Measurements from ENCODE around the gene CCNK.
A peak's percentile ranks its signal among the peaks of the same experiment; 100 is the strongest.

The CCNK gene

DNA sequence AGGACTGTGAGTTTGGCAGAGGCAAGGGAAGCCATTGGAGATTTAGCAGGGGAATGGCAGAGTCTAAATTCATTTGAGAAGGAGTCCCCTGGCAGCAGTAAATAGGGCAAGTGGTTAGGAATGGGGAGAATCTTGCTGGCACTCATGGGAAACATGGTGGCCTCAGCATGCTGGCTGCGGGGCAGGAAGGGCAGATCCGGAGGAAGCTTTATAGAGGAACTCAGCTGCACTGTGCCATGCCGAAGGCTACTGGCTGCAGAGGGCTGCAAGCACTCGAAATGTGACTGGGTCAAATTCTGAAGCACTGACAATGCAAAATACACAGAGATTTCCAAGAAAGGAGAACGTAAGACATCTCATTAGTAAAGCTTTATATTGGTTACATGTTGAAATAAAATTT is 23.9 kb downstream of the CCNK start:
- no peak overlapping the region for H3K4me3 ChIP-seq
- H3K4me1 ChIP-seq: no peaks in the 10 kb centered on the region
- TF ChIP-seq Cebpa-rat (IDR thresholded peaks at IDR 0.05): no peak
- no peak overlapping the region for H3K9ac ChIP-seq
- peaks cover 98 to 100% (median 99%) of the 10 kb centered on the region in 11 experiments for H3K36me3 ChIP-seq
- H3K9me3 ChIP-seq (replicated peaks in 1 of 11): no peaks in the 10 kb centered on the region
- no peaks in the 10 kb centered on the region for H3K27me3 ChIP-seq
- no peak overlapping the region for H3K4me2 ChIP-seq
- H4K20me1 ChIP-seq: peaks cover 12 to 70% (median 41%) of the 10 kb centered on the region in 11 experiments; a peak in 20 of 22 replicates
- H3K27ac ChIP-seq: no peak overlapping the region

DNA sequence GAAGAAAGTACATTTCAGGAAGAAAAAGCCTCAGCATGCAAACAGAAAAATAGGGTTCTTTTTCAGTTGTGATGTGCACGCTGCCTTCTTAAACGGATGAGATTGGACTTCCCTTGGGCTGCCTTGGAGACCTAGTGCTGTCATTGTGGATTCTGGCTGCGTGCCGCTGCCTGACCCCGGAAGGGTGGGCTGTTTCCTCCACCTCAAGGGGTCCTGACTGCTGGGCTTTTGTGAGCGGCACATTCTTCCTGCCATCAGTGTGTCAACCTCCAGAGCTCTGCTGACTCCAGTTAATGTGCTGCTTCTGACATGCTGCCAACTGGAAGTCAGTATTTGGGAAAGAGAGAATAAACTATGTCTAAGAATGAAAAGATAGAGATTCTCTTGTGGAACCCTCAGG is 25.1 kb downstream of the CCNK start:
- no peak overlapping the region for H3K27ac ChIP-seq
- peaks cover 88 to 95% (median 95%) of the 10 kb centered on the region in 11 experiments for H3K36me3 ChIP-seq
- H3K4me2 ChIP-seq: no peak overlapping the region
- peaks cover 0 to 8% (median 7%) of the 10 kb centered on the region in 10 experiments; a peak in 13 of 20 replicates for H3K4me1 ChIP-seq
- no peak overlapping the region for H3K9ac ChIP-seq
- no peak for TF ChIP-seq Cebpa-rat (IDR thresholded peaks at IDR 0.05)
- H4K20me1 ChIP-seq: peaks cover 15 to 73% (median 46%) of the 10 kb centered on the region in 11 experiments; a peak in 21 of 22 replicates
- no peaks in the 10 kb centered on the region for H3K9me3 ChIP-seq (replicated peaks in 1 of 11)
- no peaks in the 10 kb centered on the region for H3K27me3 ChIP-seq
- no peak overlapping the region for H3K4me3 ChIP-seq

DNA sequence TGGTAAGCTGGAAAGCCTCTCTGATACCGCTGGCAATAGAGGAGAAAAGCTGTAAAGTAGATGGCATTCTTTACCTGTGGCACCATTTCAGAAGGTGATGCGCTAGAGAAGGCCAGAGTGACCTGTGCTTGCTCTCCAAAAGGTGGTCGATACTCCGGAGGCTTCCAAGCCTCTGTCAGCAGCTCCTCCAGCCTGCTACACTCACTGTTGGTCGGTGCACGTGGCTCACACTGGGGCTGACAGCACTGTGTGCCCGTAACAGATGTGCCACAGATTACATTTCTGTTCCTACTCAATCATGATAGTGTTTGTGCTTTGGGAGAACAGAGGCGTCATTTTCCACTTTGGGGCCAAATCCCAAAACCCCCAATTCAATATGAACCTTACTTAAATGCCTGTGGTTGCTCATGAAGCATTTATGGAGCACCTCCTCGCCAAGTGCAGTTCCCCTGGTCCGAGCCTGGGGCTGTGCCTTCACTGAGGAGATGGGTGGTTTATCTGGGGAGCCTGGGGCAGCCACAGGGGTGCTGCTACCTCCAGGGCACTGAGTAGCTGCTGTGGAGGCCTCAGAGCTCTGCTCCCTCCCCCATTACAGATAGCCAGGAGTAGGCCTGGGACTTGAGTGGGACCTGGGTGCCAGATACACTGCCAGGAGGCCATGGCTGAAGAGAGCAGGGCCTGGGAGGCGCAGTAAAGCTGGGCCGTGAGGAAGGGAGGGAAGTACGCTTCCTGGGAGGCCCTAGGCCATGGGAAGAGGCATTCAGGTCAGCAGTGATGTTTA is 26.8 kb downstream of the CCNK start:
- H4K20me1 ChIP-seq: peaks cover 21 to 87% (median 57%) of the 10 kb centered on the region in 11 experiments; a peak in 21 of 22 replicates
- no peak overlapping the region for H3K4me2 ChIP-seq
- TF ChIP-seq Cebpa-rat (IDR thresholded peaks at IDR 0.05): no peak
- H3K9ac ChIP-seq: 0 out of 22 replicates have a peak overlapping the region, but pooled peaks of 1 of the 11 experiments have one; percentile 23
- no peak overlapping the region; a peak in 1 of 22 replicates for H3K27ac ChIP-seq
- peaks cover 0 to 24% (median 15%) of the 10 kb centered on the region in 10 experiments; a peak in 16 of 20 replicates for H3K4me1 ChIP-seq
- H3K4me3 ChIP-seq: no peak overlapping the region
- H3K27me3 ChIP-seq: no peaks in the 10 kb centered on the region
- no peaks in the 10 kb centered on the region for H3K9me3 ChIP-seq (replicated peaks in 1 of 11)
- peaks cover 86 to 95% (median 94%) of the 10 kb centered on the region in 11 experiments for H3K36me3 ChIP-seq

DNA sequence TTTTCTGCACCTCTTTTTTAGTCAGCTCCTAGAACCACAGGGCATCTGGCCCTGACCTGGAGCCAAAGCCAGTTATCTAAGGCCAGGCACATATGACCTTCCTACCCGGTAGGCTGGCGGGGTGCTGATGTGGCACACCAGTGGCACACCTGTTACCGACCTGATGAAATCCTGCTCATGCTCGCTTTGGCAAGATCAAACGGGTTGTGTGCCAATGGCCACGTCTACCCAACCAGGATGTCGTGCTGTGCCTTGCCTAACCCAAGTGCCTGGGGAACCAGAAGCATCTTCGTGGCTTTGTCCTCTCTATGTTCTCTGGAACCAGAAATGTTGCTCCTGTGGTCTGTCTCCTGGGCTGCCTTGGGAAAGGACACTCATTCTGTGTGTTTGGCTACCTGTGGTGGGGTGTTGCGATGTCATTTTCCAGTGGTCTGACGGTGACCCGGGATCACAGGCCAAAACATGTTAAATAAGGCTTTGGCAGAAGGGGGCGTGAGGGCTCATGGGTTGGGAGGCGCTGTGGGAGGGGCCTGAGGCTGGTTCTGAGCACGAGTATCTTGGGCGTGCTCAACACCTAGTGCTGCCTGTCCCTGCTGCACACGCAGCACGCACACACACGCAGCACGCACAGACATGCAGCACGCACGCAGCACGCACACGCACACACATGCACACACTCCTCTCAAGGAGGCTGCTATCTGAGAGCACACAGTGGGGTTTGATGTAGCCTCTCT is 27.9 kb downstream of the CCNK start:
- Histone ChIP-seq H4K20me1 (peaks cover 21 to 93% (median 64%) of the 10 kb centered on the region in 11 experiments; a peak in 21 of 22 replicates), H3K36me3 (peaks cover 85 to 95% (median 90%) of the 10 kb centered on the region in 11 experiments), H3K4me3 (no peak overlapping the region), H3K9me3 (replicated peaks in 1 of 11) (no peaks in the 10 kb centered on the region), H3K27ac (no peak overlapping the region; a peak in 1 of 22 replicates), H3K4me1 (peaks cover 9 to 34% (median 22%) of the 10 kb centered on the region in 10 experiments; a peak in 19 of 20 replicates), H3K9ac (no peak overlapping the region), H3K27me3 (no peaks in the 10 kb centered on the region), H3K4me2 (no peak overlapping the region)
- no peak for TF ChIP-seq Cebpa-rat (IDR thresholded peaks at IDR 0.05)

DNA sequence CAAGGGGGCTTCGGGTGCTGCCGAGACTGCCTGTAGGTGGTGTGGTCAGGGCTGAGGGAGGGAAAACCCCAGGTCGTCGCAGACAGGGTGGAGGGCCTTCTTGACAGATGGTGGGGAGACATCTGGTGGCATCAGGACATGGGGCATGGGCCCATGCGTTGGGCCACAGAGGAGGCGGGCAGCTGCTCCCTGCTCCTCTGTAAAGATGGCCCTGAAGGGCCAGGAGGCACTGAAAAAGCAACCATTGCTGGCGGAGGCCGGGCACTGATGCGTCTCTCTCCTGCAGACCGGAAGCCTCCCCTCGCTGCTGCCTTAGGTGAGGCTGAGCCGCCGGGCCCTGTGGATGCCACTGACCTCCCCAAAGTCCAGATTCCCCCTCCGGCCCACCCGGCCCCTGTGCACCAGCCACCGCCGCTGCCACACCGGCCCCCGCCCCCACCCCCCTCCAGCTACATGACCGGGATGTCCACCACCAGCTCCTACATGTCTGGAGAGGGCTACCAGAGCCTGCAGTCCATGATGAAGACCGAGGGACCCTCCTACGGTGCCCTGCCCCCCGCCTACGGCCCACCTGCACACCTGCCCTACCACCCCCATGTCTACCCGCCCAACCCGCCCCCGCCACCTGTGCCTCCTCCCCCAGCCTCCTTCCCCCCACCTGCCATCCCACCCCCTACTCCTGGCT is 28.8 kb downstream of the CCNK start:
- H3K4me3 ChIP-seq: no peak overlapping the region
- TF ChIP-seq Cebpa-rat (IDR thresholded peaks at IDR 0.05): no peak
- H3K36me3 ChIP-seq: peaks cover 75 to 94% (median 88%) of the 10 kb centered on the region in 11 experiments
- peaks cover 13 to 39% (median 25%) of the 10 kb centered on the region in 10 experiments; a peak in 19 of 20 replicates for H3K4me1 ChIP-seq
- H3K27ac ChIP-seq: no peak overlapping the region
- no peak overlapping the region for H3K4me2 ChIP-seq
- no peaks in the 10 kb centered on the region for H3K27me3 ChIP-seq
- no peaks in the 10 kb centered on the region for H3K9me3 ChIP-seq (replicated peaks in 1 of 11)
- H4K20me1 ChIP-seq: peaks cover 21 to 96% (median 70%) of the 10 kb centered on the region in 11 experiments; a peak in 21 of 22 replicates
- H3K9ac ChIP-seq: no peak overlapping the region

DNA sequence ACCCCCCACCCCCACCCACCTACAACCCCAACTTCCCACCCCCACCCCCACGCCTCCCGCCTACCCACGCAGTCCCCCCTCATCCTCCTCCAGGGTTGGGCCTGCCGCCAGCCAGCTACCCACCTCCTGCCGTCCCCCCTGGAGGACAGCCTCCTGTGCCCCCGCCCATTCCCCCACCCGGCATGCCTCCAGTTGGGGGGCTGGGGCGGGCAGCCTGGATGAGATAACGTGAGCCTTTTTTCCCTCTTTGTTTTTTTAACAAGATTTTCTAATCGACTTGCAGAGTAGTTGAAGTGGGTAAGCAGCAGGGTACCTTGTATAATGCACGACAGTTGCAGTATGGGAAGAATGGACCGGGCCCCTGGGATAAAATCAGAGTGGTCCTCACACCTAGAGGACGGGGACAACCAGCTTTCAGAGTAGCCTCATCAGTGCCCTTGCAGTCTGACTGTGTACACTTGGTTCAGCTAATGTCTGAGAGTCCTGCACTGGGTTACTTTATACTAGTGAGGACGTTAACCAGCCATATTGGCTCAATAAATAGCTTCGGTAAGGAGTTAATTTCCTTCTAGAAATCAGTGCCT is 29.4 kb downstream of the CCNK start:
- Histone ChIP-seq H3K9me3 (replicated peaks in 1 of 11) (no peaks in the 10 kb centered on the region), H3K9ac (peak overlapping the region in 3 of 11 experiments; percentile 44 to 57 (median 48); a peak in 2 of 22 replicates), H4K20me1 (peaks cover 21 to 97% (median 75%) of the 10 kb centered on the region in 11 experiments; a peak in 21 of 22 replicates), H3K27ac (0 out of 22 replicates have a peak overlapping the region, but pooled peaks of 2 of the 11 experiments have one; percentile 53 to 61), H3K27me3 (no peaks in the 10 kb centered on the region), H3K4me3 (no peak overlapping the region), H3K4me2 (peak overlapping the region in 7 of 11 experiments; percentile 6 to 71 (median 57); a peak in 9 of 22 replicates), H3K36me3 (peaks cover 69 to 92% (median 83%) of the 10 kb centered on the region in 11 experiments), H3K4me1 (peaks cover 13 to 39% (median 25%) of the 10 kb centered on the region in 10 experiments; a peak in 19 of 20 replicates)
- no peak for TF ChIP-seq Cebpa-rat (IDR thresholded peaks at IDR 0.05)

DNA sequence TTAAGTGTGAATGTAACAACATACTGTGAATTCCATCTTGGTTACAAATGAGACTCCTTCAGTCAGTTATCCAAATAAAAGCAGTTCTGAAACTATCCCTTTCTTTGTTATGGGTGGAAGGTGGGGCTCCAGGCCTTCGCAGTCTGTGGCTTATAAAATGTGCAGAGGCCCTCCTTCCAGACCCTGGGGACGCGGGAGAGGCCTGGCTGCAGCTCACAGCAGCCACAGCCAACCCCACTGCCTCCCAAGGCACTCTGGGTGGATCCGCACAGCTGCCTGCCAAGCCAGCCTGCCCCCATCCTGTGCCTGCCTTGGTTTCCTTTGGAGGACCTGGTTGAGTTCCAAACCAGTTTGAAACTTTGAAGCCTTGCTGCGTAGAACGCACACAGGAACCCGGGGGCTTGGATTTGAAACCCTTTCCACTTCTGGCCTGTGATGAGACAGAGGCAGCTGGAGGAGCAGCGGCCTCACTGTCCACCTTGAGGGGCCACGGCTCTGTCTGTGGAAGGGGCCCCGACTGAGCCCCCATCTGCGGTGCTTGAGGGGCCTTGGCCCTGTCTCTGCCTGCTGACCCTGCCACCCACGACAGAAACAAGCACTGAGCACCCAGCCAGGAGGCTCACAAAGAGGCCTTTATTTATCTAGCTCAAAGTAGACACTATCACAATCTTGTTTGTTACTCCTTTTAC is 30.4 kb downstream of the CCNK start:
- Histone ChIP-seq H3K4me1 (peaks cover 13 to 45% (median 25%) of the 10 kb centered on the region in 10 experiments; a peak in 19 of 20 replicates), H4K20me1 (peaks cover 21 to 97% (median 76%) of the 10 kb centered on the region in 11 experiments; a peak in 21 of 22 replicates), H3K27ac (peak overlapping the region in 5 of 11 experiments; percentile 29 to 61 (median 47); a peak in 8 of 22 replicates), H3K36me3 (peaks cover 60 to 83% (median 74%) of the 10 kb centered on the region in 11 experiments), H3K9me3 (replicated peaks in 1 of 11) (no peaks in the 10 kb centered on the region), H3K4me2 (peak overlapping the region in 7 of 11 experiments; percentile 10 to 71 (median 57); a peak in 13 of 22 replicates), H3K27me3 (no peaks in the 10 kb centered on the region), H3K9ac (peak overlapping the region in 7 of 11 experiments; percentile 19 to 57 (median 44); a peak in 10 of 22 replicates), H3K4me3 (no peak overlapping the region)
- TF ChIP-seq Cebpa-rat (IDR thresholded peaks at IDR 0.05): no peak

Data from BLaER1 treated with 17β-estradiol and CSF1 and Interleukin-3, amounts not matched to agents 10 nM and 100 nM (cell line).